Measurements from ENCODE around the gene OR4P4.

Gene OR4P4

DNA sequence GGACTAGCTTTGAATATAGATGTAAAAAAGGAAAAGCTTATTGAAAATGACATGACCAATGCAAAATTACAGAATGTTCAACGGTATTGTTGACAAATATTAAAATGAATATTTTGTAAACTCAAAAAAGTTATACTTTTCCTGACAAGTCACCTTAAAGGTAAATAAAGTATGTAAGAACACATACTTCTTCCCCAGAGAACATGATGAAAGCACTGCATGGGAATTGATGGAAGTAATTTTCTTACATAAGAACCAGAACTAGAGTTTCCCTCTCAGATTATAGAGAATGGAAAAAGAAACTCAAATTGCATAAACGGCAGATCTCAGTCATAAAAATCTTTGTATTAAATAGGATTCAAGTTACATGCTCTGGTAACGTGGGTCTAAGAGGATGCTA is at the start of gene OR4P4:
OR4P4 (plus strand) TSS at position 301 of the 400 bp plus-strand sequence.
- Mint-ChIP-seq H3K27ac (no peak within 1 kb of the TSS), H3K36me3 (no peaks in the 10 kb centered on the region), H3K4me3 (no peak within 1 kb of the TSS), H3K27me3 (no peaks in the 10 kb centered on the region), H3K4me1 (no peaks in the 10 kb centered on the region), H3K9me3 (peaks cover 4% of the 10 kb centered on the region)
- DNase-seq (ENCODE audit: low spot score in 2 of 2) (no peak), ATAC-seq (ENCODE audit: low read depth) (no peak)

DNA sequence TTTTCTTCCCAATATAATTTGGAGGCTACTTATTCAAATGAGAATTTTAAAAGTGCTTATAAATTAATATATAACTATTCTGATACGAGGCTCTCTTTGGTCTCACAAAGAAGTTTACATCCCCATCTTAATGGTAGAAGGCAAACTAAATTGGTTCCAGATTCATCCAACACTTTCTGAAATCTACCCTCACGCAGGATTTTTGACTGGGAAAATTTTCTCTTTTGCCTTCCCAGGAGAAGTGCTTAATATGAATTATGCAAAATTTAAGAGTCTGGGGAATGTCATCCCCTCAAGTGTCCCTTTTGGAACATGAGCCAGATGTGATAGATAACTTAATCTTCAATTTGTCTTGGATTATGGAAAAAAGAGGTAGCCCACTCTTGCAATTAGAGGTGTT is 27.4 kb upstream of the OR4P4 start, which contains the start of gene OR4C11:
OR4C11 (minus strand) TSS at position 101 of the 400 bp plus-strand sequence. CDS start 3,272 bp downstream, outside the sequence.
- Mint-ChIP-seq H3K4me3 (no peak within 1 kb of the TSS), H3K27ac (no peak within 1 kb of the TSS), H3K27me3 (no peaks in the 10 kb centered on the region), H3K36me3 (no peaks in the 10 kb centered on the region), H3K4me1 (no peaks in the 10 kb centered on the region), H3K9me3 (peaks cover 1% of the 10 kb centered on the region)
- DNase-seq (ENCODE audit: low spot score in 2 of 2) (no peak), ATAC-seq (ENCODE audit: low read depth) (no peak)

DNA sequence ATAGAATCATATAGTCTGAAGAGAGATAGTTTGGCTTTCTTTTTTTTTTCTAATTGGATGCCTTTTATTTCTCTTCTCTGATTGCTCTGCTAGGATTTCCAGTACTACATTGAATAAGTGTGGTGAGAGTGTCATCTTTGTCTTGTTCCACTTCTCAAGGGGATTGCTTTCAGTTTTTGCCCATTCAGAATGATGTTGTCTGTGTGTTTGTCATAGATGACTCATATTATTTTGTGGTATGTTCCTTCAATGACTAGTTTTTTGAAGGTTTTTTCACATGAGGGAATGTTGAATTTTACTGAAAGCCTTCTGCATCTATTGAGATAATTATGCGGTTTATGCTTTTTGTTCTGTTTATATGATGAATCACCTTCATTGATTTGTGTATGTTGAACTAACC is 10.4 kb upstream of the OR4P4 start:
- DNase-seq (ENCODE audit: low spot score in 2 of 2), result no peak
- peaks cover 23% of the 10 kb centered on the region for H3K9me3 Mint-ChIP-seq
- ATAC-seq (ENCODE audit: low read depth), result no peak
- H3K27ac Mint-ChIP-seq, result no peak overlapping the region
- H3K36me3 Mint-ChIP-seq, result no peaks in the 10 kb centered on the region
- no peaks in the 10 kb centered on the region for H3K4me1 Mint-ChIP-seq
- no peaks in the 10 kb centered on the region for H3K27me3 Mint-ChIP-seq
- H3K4me3 Mint-ChIP-seq, result no peak overlapping the region

DNA sequence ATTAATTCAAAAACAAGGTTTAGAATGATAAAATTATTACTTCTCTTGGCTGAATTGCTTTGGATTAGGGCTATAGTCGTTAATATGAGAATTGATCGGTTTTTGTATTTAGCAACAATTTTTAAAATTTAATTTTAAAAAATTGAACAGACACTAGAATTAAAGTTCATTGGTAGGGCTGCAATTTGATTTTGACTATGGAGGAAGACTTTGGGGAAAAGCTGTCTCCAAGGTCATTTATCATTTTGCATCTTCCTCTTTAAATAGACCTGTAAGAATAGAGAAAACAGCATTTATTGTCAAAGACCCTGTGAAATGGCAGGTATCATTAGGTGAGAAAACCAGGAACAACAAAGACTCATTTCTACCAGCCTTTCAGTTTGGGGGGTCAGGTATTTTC is 13.1 kb downstream of the OR4P4 start, which contains the start of gene OR4S2:
OR4S2 (plus strand) TSS at position 301 of the 400 bp plus-strand sequence. CDS start 2,577 bp downstream, outside the sequence.
- Mint-ChIP-seq H3K9me3 (peaks cover 5% of the 10 kb centered on the region), H3K4me1 (peaks cover 4% of the 10 kb centered on the region), H3K36me3 (no peaks in the 10 kb centered on the region), H3K27ac (no peak within 1 kb of the TSS), H3K4me3 (no peak within 1 kb of the TSS), H3K27me3 (no peaks in the 10 kb centered on the region)
- ATAC-seq (ENCODE audit: low read depth) (no peak), DNase-seq (ENCODE audit: low spot score in 2 of 2) (no peak)

DNA sequence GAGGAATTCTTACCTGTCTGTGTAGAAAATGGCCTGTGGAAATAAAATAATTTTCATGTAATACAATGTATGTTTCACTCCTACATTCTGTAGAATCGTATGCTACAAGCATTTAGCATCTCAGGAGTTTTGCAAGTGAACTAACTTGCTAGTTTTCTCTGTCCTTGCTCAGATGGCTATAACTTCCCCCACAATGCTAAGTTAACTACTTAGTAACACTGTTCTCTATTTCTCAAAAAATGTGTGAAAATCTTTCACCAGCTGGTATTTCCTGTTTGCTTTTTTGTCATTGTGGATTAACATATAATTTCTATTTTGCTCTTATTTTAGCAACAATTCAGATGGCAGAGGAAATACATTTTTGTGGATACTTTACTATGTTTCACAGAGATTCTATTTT is 17.6 kb downstream of the OR4P4 start:
- no peak overlapping the region for H3K4me3 Mint-ChIP-seq
- H3K4me1 Mint-ChIP-seq, result peaks cover 5% of the 10 kb centered on the region
- ATAC-seq (ENCODE audit: low read depth) (no peak), DNase-seq (ENCODE audit: low spot score in 2 of 2) (no peak)
- H3K9me3 Mint-ChIP-seq, result no peaks in the 10 kb centered on the region
- H3K36me3 Mint-ChIP-seq, result no peaks in the 10 kb centered on the region
- no peaks in the 10 kb centered on the region for H3K27me3 Mint-ChIP-seq
- H3K27ac Mint-ChIP-seq, result no peak overlapping the region

DNA sequence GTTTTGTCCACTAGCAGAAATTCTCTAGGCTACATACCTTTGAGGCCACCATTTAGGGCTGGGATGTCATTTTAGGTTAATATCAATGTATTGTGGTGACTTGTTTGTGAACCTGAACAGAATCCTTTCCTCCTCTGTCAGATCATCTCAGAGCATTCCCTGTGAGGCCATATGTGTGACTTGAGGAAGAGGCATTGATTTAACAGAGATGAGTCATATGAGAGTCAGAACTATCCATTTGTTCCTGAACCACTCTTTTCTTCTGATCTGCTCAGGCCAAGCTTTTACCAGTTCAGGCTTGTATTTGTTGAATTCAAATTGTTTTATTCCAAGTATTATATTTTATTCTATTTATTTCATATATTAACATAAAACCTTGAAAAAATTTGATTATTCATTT is 20.2 kb downstream of the OR4P4 start:
- Mint-ChIP-seq H3K27me3 (no peaks in the 10 kb centered on the region), H3K36me3 (no peaks in the 10 kb centered on the region), H3K4me3 (no peak overlapping the region), H3K27ac (no peak overlapping the region), H3K9me3 (no peaks in the 10 kb centered on the region), H3K4me1 (peaks cover 11% of the 10 kb centered on the region)
- DNase-seq (ENCODE audit: low spot score in 2 of 2), result no peak
- ATAC-seq (ENCODE audit: low read depth), result no peak

DNA sequence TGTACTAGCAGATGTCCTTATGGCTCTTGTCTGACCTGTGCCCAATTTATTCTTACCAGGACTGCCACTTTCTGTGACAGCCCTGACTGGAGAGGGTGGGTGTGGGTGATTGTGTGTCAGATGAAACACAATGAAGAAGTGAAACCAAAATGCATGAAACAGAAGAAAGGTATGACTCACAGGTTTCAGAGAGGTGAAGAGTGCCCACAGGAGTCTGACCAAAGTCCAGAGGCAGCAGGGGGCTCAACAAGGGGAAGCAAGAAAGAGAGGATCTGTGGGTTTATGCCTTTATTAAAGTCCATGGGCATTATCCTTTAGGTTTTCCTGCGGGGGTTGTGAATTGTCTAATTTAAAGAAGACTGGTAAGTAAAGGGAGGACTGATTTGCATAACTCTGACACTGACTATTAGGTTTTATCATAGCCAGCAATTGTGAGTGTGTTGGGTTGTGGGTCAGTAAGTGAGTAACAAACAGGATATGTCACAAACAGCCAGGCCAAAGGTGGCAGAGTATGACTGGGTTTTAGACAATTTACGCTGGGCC is 23.2 kb downstream of the OR4P4 start:
- Mint-ChIP-seq H3K27me3 (no peaks in the 10 kb centered on the region), H3K27ac (peak overlapping the region; percentile 32), H3K36me3 (no peaks in the 10 kb centered on the region), H3K4me1 (peaks cover 11% of the 10 kb centered on the region), H3K4me3 (peak overlapping the region; percentile 48), H3K9me3 (no peaks in the 10 kb centered on the region)
- peak; percentile 78 for ATAC-seq (ENCODE audit: low read depth)
- peak in 1 of 2 donors; percentile 1 for DNase-seq (ENCODE audit: low spot score in 2 of 2)

DNA sequence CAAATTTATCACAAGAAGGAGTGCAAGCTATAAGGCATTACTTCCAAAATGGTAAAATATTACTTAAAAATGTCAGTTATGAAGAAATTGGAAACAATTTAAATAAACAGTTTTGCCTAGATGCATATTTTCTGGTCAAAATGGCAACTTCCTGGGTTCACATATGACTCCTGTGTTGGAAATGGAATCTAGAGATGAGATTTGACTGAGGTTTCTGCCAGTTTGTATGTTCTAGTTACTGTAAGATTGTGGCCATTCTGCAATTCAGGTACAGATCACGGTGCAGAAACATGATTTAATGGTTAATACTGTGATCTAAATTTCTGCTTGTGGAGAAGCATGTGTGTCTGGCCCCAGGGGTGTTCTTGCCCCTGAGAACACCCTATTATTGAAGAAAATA is 23.7 kb downstream of the OR4P4 start:
- no peak for ATAC-seq (ENCODE audit: low read depth)
- no peaks in the 10 kb centered on the region for H3K27me3 Mint-ChIP-seq
- H3K36me3 Mint-ChIP-seq, result no peaks in the 10 kb centered on the region
- H3K9me3 Mint-ChIP-seq, result no peaks in the 10 kb centered on the region
- DNase-seq (ENCODE audit: low spot score in 2 of 2), result no peak
- H3K27ac Mint-ChIP-seq, result no peak overlapping the region
- H3K4me3 Mint-ChIP-seq, result no peak overlapping the region
- peaks cover 11% of the 10 kb centered on the region for H3K4me1 Mint-ChIP-seq

DNA sequence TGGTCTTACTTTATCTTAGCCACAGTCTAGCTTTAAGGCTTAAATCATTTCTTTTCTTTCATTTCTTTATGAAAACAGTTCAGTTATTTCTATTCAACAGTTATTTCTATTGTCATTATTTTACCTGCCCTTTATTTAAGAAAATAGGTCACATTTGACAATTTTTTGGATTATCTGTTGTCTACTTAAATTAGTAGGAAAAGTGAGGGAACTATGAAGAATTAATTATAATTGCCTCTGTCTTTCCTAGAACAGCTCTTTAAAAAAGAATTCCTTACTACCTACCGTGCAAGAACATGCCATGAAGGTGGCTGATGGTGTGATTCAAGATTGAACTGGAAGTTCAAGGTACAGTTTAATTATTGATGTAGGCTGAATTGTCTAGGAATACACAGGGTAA is 27.0 kb downstream of the OR4P4 start, which contains the start of gene OR4C6:
OR4C6 (plus strand) TSS at position 301 of the 400 bp plus-strand sequence. CDS start 2,966 bp downstream, outside the sequence.
- Mint-ChIP-seq H3K4me3 (no peak within 1 kb of the TSS), H3K27ac (no peak within 1 kb of the TSS), H3K9me3 (peaks cover 4% of the 10 kb centered on the region), H3K27me3 (no peaks in the 10 kb centered on the region), H3K4me1 (peaks cover 6% of the 10 kb centered on the region), H3K36me3 (no peaks in the 10 kb centered on the region)
- DNase-seq (ENCODE audit: low spot score in 2 of 2) (no peak), ATAC-seq (ENCODE audit: low read depth) (no peak)

DNA sequence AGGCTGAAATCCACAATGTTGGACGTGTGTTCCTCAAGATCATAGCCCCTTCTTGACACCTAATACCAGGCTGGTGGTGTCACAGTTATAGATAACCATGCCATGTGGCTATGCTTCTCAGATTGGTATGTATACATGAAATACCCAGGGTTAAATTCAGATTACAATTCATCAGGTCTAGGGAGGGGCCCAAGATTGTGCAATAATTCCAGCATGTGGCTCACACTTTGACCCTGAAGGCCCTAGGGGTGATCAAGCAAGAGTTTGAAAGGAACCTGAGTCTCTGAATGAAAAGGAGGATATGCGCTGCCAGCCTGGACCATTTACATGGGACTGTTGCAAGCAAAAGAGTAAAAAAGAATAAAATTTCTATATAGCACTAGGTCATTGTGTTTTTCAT is 34.5 kb downstream of the OR4P4 start:
- Mint-ChIP-seq H3K9me3 (peaks cover 5% of the 10 kb centered on the region), H3K4me1 (no peaks in the 10 kb centered on the region), H3K4me3 (no peak overlapping the region), H3K36me3 (no peaks in the 10 kb centered on the region), H3K27me3 (no peaks in the 10 kb centered on the region), H3K27ac (no peak overlapping the region)
- ATAC-seq (ENCODE audit: low read depth) (no peak), DNase-seq (ENCODE audit: low spot score in 2 of 2) (no peak)

DNA sequence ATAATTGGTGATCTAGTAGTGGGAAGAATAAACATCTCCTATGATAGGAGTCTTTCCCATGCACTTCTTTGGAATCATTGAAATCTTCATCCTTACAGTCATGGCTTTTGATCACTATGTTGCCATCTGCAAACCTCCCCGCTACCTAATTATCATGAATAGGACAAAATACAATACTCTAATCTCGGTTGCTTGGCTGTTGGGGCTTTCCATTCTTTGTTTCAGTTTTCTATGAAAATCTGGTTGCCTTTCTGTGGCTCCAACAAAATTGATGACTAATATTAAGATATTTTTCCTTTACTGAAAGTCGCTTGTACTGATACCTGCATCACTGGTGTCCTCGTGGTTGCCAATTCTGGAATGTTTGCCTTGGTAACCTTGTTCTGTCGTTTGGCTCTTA is 38.9 kb downstream of the OR4P4 start:
- no peak for ATAC-seq (ENCODE audit: low read depth)
- H3K9me3 Mint-ChIP-seq, result peaks cover 1% of the 10 kb centered on the region
- no peak overlapping the region for H3K4me3 Mint-ChIP-seq
- no peaks in the 10 kb centered on the region for H3K27me3 Mint-ChIP-seq
- no peak for DNase-seq (ENCODE audit: low spot score in 2 of 2)
- no peaks in the 10 kb centered on the region for H3K4me1 Mint-ChIP-seq
- no peak overlapping the region for H3K27ac Mint-ChIP-seq
- H3K36me3 Mint-ChIP-seq, result no peaks in the 10 kb centered on the region

Data from memory B cell (primary cell).